Stimulated activated CD4-positive, alpha-beta T cell treated with anti-CD3 and anti-CD28 coated beads, Interleukin-1b, Interleukin-23, amount 100 ng/mL, for 48 hours (primary cell): ENCODE data around the gene SNX9.
"Not testable (repeated sequence)": the region's sequence is repeated elsewhere in the genome, so short reads cannot be mapped to it uniquely, and the experiment has no call there.

Experiments used
- DNase-seq: peaks from one replicate; pipeline ENCODE4 v3.0.0-alpha.2; 2020

The SNX9 gene

GRCh38 chr6:157935786-157936185 lies 112.7 kb downstream of the SNX9 start:
- no peak for DNase-seq

GRCh38 chr6:157937318-157937717 lies 114.3 kb downstream of the SNX9 start:
- no peak for DNase-seq

- DNase-seq, result no peak
Observed at GRCh38 chr6:157937916-157938315, 114.9 kb downstream of the SNX9 start.

GRCh38 chr6:157940375-157941036 lies 117.5 kb downstream of the SNX9 start:
- DNase-seq, result peak; percentile 82

GRCh38 chr6:157941101-157941863 lies 118.2 kb downstream of the SNX9 start:
- no peak for DNase-seq

GRCh38 chr6:157942351-157942750 lies 119.3 kb downstream of the SNX9 start:
- no peak for DNase-seq

GRCh38 chr6:157943249-157943963 lies 120.4 kb downstream of the SNX9 start:
- no peak for DNase-seq

- DNase-seq, result no peak
Observed at GRCh38 chr6:157943964-157944283, 120.9 kb downstream of the SNX9 start.

GRCh38 chr6:157944983-157945931 lies 122.2 kb downstream of the SNX9 start:
- peak; percentile 66 for DNase-seq

- no peak for DNase-seq
Observed at GRCh38 chr6:157946053-157946617, 123.1 kb downstream of the SNX9 start.

- no peak for DNase-seq
Observed at GRCh38 chr6:157946865-157947532, 124.0 kb downstream of the SNX9 start.

GRCh38 chr6:157950899-157951298 lies 127.9 kb downstream of the SNX9 start:
- not testable (repeated sequence) for DNase-seq

- no peak for DNase-seq
Observed at GRCh38 chr6:157951828-157952227, 128.8 kb downstream of the SNX9 start.

GRCh38 chr6:157952861-157953351 lies 129.9 kb downstream of the SNX9 start:
- DNase-seq, result no peak

GRCh38 chr6:157953580-157954091 lies 130.6 kb downstream of the SNX9 start:
- no peak for DNase-seq

GRCh38 chr6:157954150-157955117 lies 131.4 kb downstream of the SNX9 start:
- no peak for DNase-seq

- DNase-seq, result no peak
Observed at GRCh38 chr6:157955675-157956074, 132.6 kb downstream of the SNX9 start.

- DNase-seq, result no peak
Observed at GRCh38 chr6:157956171-157956730, 133.2 kb downstream of the SNX9 start.

GRCh38 chr6:157959451-157960227 lies 136.6 kb downstream of the SNX9 start:
- no peak for DNase-seq
